ENCODE data around the gene TSHZ1. TPM values are rescaled to one million over a fixed set of nuclear protein-coding genes. Genes with fewer than 3 reads are reported as not detected.

The TSHZ1 gene
- total RNA-seq, 2 experiments from 2014 or later = 5.9 to 9.5 TPM

- no peaks in the 10 kb centered on the region for H3K9me2 ChIP-seq (ENCODE audit: insufficient read depth, low read length)
- intact Hi-C loops (cut with micrococcal nuclease; ENCODE audit: unreplicated experiment) = no loop called here
- BruUV-seq (replicated peaks) = no TSS peak
- no peak for DNase-seq (ENCODE audit: low spot score)
- H4K20me1 ChIP-seq (ENCODE audit: insufficient read depth, low read length) = no peaks in the 10 kb centered on the region
- ChIA-PET CTCF (ENCODE audit: unreplicated experiment) (no interaction called here), POLR2A (no interaction called here)
- no peak overlapping the region for H3K4me3 ChIP-seq (ENCODE audit: low read depth, low read length, poor library complexity, severe bottlenecking)
- no peaks in the 10 kb centered on the region for H3K4me1 ChIP-seq (ENCODE audit: insufficient read depth, low read length, poor library complexity, severe bottlenecking)
- H2AFZ ChIP-seq (ENCODE audit: low read length) = no peak overlapping the region
- no peak for TF ChIP-seq EZH2phosphoT487 (IDR thresholded peaks at IDR 0.05; ENCODE audit: borderline replicate concordance, low read depth, low read length)
- TF ChIP-seq CTCF (conservative IDR thresholded peaks at IDR 0.05; ENCODE audit: low read length) = no peak
- H3K79me2 ChIP-seq (ENCODE audit: insufficient read depth, low read depth, low read length) = no peaks in the 10 kb centered on the region
- H3K9me3 ChIP-seq (ENCODE audit: low read length) = no peaks in the 10 kb centered on the region
- H3K4me2 ChIP-seq (ENCODE audit: low read length) = no peak overlapping the region
- no peaks in the 10 kb centered on the region for H3K36me3 ChIP-seq (ENCODE audit: insufficient read depth, low read length)
- H3K27ac ChIP-seq (ENCODE audit: low read depth, low read length, poor library complexity, severe bottlenecking) = no peak overlapping the region
These were observed 17.1 kb downstream of the TSHZ1 start for GRCh38 chr18:75227535-75228296.

- no peak overlapping the region for H3K4me2 ChIP-seq (ENCODE audit: low read length)
- ChIA-PET POLR2A (no interaction called here), CTCF (ENCODE audit: unreplicated experiment) (no interaction called here)
- H3K36me3 ChIP-seq (ENCODE audit: insufficient read depth, low read length) = no peaks in the 10 kb centered on the region
- no peaks in the 10 kb centered on the region for H3K4me1 ChIP-seq (ENCODE audit: insufficient read depth, low read length, poor library complexity, severe bottlenecking)
- H4K20me1 ChIP-seq (ENCODE audit: insufficient read depth, low read length) = no peaks in the 10 kb centered on the region
- H2AFZ ChIP-seq (ENCODE audit: low read length) = no peak overlapping the region
- no peaks in the 10 kb centered on the region for H3K9me2 ChIP-seq (ENCODE audit: insufficient read depth, low read length)
- TF ChIP-seq CTCF (conservative IDR thresholded peaks at IDR 0.05; ENCODE audit: low read length) = no peak
- no peak for TF ChIP-seq EZH2phosphoT487 (IDR thresholded peaks at IDR 0.05; ENCODE audit: borderline replicate concordance, low read depth, low read length)
- H3K79me2 ChIP-seq (ENCODE audit: insufficient read depth, low read depth, low read length) = no peaks in the 10 kb centered on the region
- DNase-seq (ENCODE audit: low spot score) = no peak
- no peaks in the 10 kb centered on the region for H3K9me3 ChIP-seq (ENCODE audit: low read length)
- H3K27ac ChIP-seq (ENCODE audit: low read depth, low read length, poor library complexity, severe bottlenecking) = no peak overlapping the region
- no peak overlapping the region for H3K4me3 ChIP-seq (ENCODE audit: low read depth, low read length, poor library complexity, severe bottlenecking)
- intact Hi-C loops (cut with micrococcal nuclease; ENCODE audit: unreplicated experiment) = no loop called here
- BruUV-seq (replicated peaks) = no TSS peak
These were observed 18.4 kb downstream of the TSHZ1 start for GRCh38 chr18:75228967-75229366.

GRCh38 chr18:75229437-75229836 lies 18.8 kb downstream of the TSHZ1 start:
- BruUV-seq (replicated peaks) = no TSS peak
- ChIA-PET CTCF (ENCODE audit: unreplicated experiment) (interaction anchor here (0.6 kb wide), 1 partner anchor 98 kb away, joined by 3 read pairs; no protein-coding TSS in a partner anchor), POLR2A (interaction anchor here (0.6 kb wide), 1 partner anchor 16 kb away, joined by 3 read pairs; no protein-coding TSS in a partner anchor)
- no peaks in the 10 kb centered on the region for H4K20me1 ChIP-seq (ENCODE audit: insufficient read depth, low read length)
- no peak for DNase-seq (ENCODE audit: low spot score)
- no peak overlapping the region for H2AFZ ChIP-seq (ENCODE audit: low read length)
- no peaks in the 10 kb centered on the region for H3K9me2 ChIP-seq (ENCODE audit: insufficient read depth, low read length)
- no peak overlapping the region for H3K4me2 ChIP-seq (ENCODE audit: low read length)
- intact Hi-C loops (cut with micrococcal nuclease; ENCODE audit: unreplicated experiment) = no loop called here
- no peaks in the 10 kb centered on the region for H3K9me3 ChIP-seq (ENCODE audit: low read length)
- TF ChIP-seq CTCF (conservative IDR thresholded peaks at IDR 0.05; ENCODE audit: low read length) (no peak), EZH2phosphoT487 (IDR thresholded peaks at IDR 0.05; ENCODE audit: borderline replicate concordance, low read depth, low read length) (no peak)
- H3K4me1 ChIP-seq (ENCODE audit: insufficient read depth, low read length, poor library complexity, severe bottlenecking) = no peaks in the 10 kb centered on the region
- no peaks in the 10 kb centered on the region for H3K36me3 ChIP-seq (ENCODE audit: insufficient read depth, low read length)
- H3K79me2 ChIP-seq (ENCODE audit: insufficient read depth, low read depth, low read length) = no peaks in the 10 kb centered on the region
- H3K27ac ChIP-seq (ENCODE audit: low read depth, low read length, poor library complexity, severe bottlenecking) = no peak overlapping the region
- no peak overlapping the region for H3K4me3 ChIP-seq (ENCODE audit: low read depth, low read length, poor library complexity, severe bottlenecking)
